NCI-H345 treated with DMSO at 0.1 percent for 48 hours (cell line): ENCODE measurements around the gene DIS3L2.
"Not testable (repeated sequence)": the region's sequence is repeated elsewhere in the genome, so short reads cannot be mapped to it uniquely, and the experiment has no call there.

ENCODE experiments used
- DNase-seq: peaks from one replicate; lab custom pipeline; 2025; ENCODE audit not compliant: unreplicated experiment; lab: John Stamatoyannopoulos, UW

Gene DIS3L2

GRCh38 chr2:232363064-232363783, 401.7 kb downstream of the DIS3L2 start:
- DNase-seq = not testable (repeated sequence)

DNA sequence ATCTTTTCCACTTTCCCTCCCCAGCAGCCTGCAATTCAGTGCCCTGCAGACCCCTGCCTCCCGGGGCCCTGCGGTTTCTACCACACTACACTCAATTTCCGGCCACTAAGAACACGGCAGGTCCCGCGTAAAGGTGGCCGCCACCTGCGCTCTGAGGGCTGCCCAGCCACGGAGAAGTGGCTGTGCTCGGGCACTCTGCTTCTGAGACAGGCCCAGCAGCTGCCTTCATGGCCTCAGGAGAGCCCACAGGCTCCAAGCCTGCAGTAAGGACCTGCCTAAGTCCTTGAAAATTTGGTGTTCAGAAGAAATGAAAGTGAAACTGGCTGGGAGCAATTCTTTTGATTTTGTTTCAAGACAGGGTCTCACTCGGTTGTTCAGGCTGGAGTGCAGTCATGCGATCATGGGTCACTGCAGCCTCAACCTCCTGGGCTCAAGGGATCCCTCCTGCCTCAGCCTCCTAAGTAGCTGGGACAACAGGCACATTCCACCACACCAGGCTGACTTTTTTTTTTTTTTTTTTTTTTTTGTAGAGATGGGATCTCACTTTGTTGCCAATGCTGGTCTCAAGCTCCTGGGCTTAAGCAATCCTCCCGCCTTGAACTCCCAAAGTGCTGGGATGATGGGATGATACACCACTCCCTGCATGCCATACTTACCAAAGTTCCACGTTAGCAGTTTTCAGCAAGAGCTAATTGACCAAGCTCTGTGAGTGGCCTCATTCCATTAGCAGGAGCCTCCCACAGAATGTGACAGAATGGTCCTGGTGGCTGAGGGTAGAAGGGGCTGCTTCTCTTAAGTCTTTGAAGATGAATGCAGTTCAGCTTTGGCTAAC, 402.5 kb downstream of the DIS3L2 start:
- no peak for DNase-seq

DNA sequence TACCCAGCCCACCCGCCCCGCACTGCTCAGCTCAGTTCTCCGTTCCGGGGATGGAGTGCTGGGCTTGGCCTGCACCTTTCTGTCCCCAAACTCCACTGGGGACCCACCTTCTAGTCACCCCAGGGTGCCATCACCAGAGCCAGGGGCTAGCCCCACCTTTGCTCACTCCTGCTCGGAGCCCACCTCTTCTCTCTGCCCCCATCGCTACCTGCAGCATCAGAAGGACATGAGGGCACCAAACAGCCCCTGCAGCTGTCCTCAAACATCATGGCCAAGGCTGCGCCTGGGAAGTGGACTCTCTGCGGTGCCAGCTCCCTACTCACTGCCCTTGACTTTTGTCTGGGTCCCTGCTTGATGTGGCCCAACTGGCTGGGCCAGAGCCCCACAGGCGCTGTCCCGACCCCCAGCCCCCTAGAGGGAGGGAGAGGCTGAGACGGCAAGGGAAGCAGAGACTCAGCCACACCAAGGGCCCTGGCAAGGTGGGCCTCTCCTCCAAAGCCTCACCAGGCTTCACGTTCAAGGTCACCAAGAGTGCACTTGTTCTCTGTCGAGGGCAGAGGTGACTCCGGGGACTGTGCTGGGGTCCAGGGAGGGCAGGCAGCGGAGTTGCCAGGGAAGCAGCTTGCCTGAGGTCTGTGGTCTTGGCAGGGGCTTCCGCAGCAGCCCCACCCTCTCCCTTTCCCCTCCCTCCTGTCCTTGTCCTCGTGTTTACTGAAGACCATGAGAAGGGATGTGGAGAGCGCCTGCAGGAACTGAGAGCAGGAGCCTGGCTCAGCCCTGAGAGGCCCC, 403.5 kb downstream of the DIS3L2 start:
- not testable (repeated sequence) for DNase-seq

GRCh38 chr2:232365621-232366321, 404.3 kb downstream of the DIS3L2 start:
- no peak for DNase-seq

- not testable (repeated sequence) for DNase-seq
Observed at GRCh38 chr2:232366461-232366860, 404.9 kb downstream of the DIS3L2 start.

DNA sequence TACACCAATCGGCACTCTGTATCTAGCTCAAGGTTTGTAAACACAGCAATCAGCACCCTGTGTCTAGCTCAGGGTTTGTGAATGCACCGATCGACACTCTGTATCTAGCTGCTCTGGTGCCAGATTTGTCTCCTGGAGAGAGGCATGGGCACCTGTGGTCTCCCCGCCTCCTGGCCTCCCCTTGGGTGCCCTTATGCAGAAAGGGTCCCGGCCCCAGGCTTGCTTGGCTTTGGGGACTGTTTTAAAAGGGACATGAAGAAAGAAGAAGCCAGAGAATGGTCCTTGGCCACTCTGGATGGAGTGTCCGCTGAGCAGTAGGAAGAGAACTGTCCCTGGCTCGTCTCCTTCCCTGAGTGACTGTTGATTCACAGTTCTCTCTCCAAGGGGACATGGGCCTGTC, 405.5 kb downstream of the DIS3L2 start:
- DNase-seq = no peak

DNA sequence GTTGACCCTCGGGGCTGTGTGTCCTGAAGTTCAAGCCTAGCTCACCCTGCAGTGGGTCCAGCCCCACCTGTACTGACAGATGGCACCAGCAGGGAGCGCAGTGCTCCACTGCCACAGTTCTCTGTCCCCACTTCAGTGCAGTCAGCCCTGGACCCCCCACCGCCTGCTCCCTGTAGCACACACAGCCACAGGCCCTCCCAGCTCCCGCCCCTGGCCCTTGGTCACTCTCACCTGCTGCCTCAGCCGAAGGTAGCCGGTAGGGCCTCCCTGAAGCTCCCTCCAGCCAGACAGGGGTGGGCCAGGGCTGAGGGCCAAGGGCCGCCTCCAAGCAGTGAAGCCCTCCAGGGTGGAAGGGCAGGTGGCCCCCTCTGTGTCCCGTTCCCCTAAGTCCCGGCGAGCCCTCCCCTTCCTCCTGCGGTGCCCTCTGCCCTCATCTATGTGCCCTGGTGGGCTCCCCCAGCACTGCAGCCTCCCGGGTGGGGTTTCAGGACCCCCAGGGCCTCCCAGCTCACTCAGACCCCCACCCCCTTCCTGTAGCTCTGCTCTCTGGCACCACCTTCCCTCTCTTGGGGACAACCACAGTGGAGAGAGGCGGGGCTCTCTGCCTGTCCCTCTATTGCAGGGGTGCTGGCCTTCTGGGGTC, 406.2 kb downstream of the DIS3L2 start:
- DNase-seq = no peak

GRCh38 chr2:232368311-232368731, 406.8 kb downstream of the DIS3L2 start:
- no peak for DNase-seq

- no peak for DNase-seq
Observed at GRCh38 chr2:232369126-232369951, 407.8 kb downstream of the DIS3L2 start.

- not testable (repeated sequence) for DNase-seq
Observed at GRCh38 chr2:232370007-232370406, 408.5 kb downstream of the DIS3L2 start.

DNA sequence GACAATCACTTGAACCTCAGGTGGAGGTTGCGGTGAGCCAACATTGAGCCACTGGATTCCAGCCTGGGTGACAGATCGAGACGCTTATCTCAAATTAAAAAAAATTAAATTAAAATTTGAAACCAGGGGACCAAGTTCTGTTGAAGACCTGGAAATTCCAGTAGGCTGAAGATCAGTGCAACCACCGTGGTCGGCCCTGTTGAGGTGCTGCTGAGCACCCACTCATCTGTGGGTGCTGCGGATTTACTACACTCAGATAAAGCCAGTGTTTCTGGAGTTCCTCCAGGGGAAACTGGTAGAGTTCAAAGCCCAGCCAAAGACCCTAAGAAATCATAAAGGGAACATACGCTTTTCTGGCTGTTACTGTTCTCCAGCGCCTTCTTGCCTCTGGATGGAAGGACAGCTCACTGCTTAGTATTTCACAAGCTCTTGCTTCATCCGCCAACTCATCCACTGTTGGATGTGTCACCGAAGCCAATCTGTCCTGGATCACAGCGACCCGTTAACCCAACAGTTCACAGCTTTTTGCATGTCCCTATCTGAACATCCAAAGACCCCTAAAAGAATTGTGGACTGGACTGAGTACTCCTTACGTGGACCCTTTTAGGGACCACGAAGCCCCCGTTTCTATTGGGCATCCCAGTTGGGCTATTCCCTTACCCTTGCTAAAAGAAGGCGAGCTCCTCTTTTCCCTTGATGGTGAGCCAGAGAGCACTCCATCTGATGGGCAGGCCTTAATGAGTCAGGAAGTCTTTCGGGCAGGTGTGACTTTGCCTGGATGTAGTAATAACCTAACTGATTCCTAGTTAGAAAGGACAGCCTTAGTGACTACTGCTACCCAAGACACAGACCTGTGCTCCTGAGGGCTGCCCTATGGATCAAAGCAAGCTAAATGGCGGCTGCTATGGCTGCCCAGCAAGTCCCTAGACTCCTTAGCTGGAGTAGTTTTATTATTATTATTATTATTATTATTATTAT, 411.0 kb downstream of the DIS3L2 start:
- no peak for DNase-seq

DNA sequence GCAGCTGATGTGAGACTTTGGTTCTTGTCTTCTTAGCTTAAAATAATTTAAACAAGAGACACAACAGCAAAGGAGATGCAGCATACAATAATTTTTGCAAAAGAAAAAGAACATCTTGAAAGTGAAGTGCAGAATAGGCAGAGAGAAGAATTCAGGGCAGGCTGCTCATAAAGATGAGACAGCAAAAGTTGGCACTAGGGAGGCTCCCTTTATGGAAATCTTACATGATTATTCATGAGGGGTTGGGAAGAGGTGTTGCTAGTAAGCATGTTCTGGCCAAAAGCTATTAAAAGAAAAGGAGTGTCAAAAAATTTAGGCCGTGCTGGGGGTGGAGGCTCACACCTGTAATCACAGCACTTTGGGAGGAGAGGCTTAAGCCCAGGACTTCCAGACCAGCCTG, 412.8 kb downstream of the DIS3L2 start:
- no peak for DNase-seq

GRCh38 chr2:232375164-232375563, 413.7 kb downstream of the DIS3L2 start:
- no peak for DNase-seq

DNA sequence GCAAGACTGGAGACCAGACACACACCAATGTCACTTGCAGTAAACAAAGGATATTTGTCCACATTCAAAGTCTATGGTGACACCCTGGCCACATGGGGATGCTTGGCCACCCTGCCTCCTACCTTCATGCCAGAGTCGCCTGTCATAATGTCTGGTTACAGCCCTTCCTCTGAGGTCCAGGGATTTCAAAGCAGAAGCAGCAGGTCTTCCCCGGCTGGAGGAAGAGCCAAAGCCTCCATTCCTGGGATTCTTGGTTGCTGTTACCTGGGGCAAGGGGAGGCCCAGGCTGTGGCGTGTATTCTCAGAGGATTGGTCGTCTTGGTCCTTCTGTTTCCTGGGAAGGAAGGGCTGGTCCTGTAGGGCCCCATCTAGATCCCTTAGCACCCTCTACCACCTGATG, 414.7 kb downstream of the DIS3L2 start:
- DNase-seq = no peak

DNA sequence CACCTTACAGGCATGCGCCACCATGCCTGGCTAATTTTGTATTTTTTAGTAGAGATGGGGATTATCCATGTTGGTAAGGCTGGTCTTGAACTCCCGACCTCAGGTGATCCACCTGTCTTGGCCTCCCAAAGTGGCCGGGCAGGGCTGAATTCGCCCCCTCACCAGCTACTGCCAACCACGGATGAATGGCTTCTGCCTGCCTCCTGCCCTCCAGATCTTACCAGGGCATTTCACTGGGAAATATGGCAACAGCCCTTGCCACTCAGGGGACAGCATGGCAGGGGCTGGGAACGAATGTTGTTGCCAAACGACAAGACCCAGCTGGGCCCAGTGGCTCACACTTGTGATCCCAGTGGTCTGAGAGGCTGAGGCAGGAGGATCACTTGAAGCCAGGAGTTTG, 415.2 kb downstream of the DIS3L2 start:
- no peak for DNase-seq

DNA sequence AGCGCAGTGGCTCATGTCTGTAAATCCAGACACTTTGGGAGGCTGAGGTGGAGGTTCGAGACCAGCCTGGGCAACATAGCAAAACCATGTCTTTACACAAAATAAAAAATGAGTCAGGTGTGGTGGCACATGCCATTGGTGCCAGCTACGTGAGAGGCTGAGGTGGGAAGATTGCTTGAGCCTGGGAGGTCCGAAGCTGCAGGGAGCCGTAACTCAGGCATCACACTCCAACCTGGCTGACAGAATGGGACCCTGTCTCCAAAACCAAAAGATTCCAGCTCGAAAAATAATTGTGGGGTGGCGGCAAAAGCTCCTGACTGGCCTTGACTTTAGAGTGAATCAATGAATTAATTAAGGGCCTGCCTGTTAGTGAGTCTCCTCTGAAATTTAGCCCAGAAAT, 415.8 kb downstream of the DIS3L2 start:
- DNase-seq = no peak

- DNase-seq = no peak
Observed at GRCh38 chr2:232377841-232378734, 416.6 kb downstream of the DIS3L2 start.
